Neutrophil (primary cell): ENCODE measurements around the gene CITED4.

Source experiments
- H3K27ac ChIP-seq: fragments of 200-600 bp; sonication (generic); 2 replicates; pipeline ENCODE4 v1.5.1; 2016; ENCODE audit warnings: mild to moderate bottlenecking, moderate library complexity
- H3K27me3 ChIP-seq: fragments of 200-600 bp; sonication (generic); 2 replicates; pipeline ENCODE4 v1.6.0; 2016; ENCODE audit warnings: mild to moderate bottlenecking
- H3K36me3 ChIP-seq: fragments of 200-600 bp; sonication (generic); 2 replicates; pipeline ENCODE4 v1.5.1; 2017
- H3K4me1 ChIP-seq, 2 experiments: fragments of 200-600 bp in 1 of 2; sonication (generic) in 1 of 2; 1 replicate in 1 of 2; 2 replicates in 1 of 2; pipeline versions ENCODE4 v1.5.1 to v1.6.1; 2013 to 2016; ENCODE audit warnings: low read depth in 1 of 2, low read length in 1 of 2, mild to moderate bottlenecking in 1 of 2, moderate library complexity in 1 of 2; ENCODE audit not compliant: control insufficient read depth in 1 of 2, insufficient read depth in 1 of 2
- H3K4me3 ChIP-seq, 2 experiments: fragments of 200-600 bp in 1 of 2; sonication (generic) in 1 of 2; 1 replicate in 1 of 2; 2 replicates in 1 of 2; pipeline ENCODE4 v1.5.1; 2013 to 2016; ENCODE audit warnings: low read depth in 1 of 2, low read length in 1 of 2, mild to moderate bottlenecking in 1 of 2, moderate library complexity in 1 of 2
- H3K9me3 ChIP-seq: fragments of 200-600 bp; sonication (generic); 2 replicates; pipeline ENCODE4 v1.5.1; 2016
- CTCF ChIP-seq: fragments of 200-600 bp; sonication (generic); IDR thresholded peaks from 2 replicates; pipeline ENCODE4 v1.5.1; 2016; ENCODE audit warnings: antibody characterized with exemption

CITED4 gene

GRCh38 chr1:40857737-40858136 lies 4.4 kb downstream of the CITED4 start:
- no peak for TF ChIP-seq CTCF
- Histone ChIP-seq H3K27ac (no peak overlapping the region), H3K4me3 (no peak overlapping the region), H3K9me3 (no peaks in the 10 kb centered on the region), H3K27me3 (no peaks in the 10 kb centered on the region), H3K36me3 (no peaks in the 10 kb centered on the region), H3K4me1 (peaks cover 25 to 32% of the 10 kb centered on the region in 2 experiments)

- Histone ChIP-seq H3K36me3 (no peaks in the 10 kb centered on the region), H3K9me3 (no peaks in the 10 kb centered on the region), H3K4me3 (no peak overlapping the region), H3K27me3 (no peaks in the 10 kb centered on the region), H3K27ac (no peak overlapping the region), H3K4me1 (peaks cover 21 to 29% of the 10 kb centered on the region in 2 experiments)
- TF ChIP-seq CTCF = no peak
Measured at GRCh38 chr1:40856656-40857302, 5.4 kb downstream of the CITED4 start.

GRCh38 chr1:40856116-40856515 lies 6.0 kb downstream of the CITED4 start:
- H3K27me3 ChIP-seq = no peaks in the 10 kb centered on the region
- no peak overlapping the region for H3K27ac ChIP-seq
- no peak for TF ChIP-seq CTCF
- H3K4me3 ChIP-seq = no peak overlapping the region
- H3K36me3 ChIP-seq = no peaks in the 10 kb centered on the region
- peaks cover 21 to 27% of the 10 kb centered on the region in 2 experiments for H3K4me1 ChIP-seq
- no peaks in the 10 kb centered on the region for H3K9me3 ChIP-seq

- TF ChIP-seq CTCF = no peak
- no peak overlapping the region for H3K4me3 ChIP-seq
- peaks cover 17 to 22% of the 10 kb centered on the region in 2 experiments for H3K4me1 ChIP-seq
- no peaks in the 10 kb centered on the region for H3K27me3 ChIP-seq
- H3K9me3 ChIP-seq = no peaks in the 10 kb centered on the region
- no peak overlapping the region for H3K27ac ChIP-seq
- H3K36me3 ChIP-seq = no peaks in the 10 kb centered on the region
Measured at GRCh38 chr1:40855513-40855912, 6.7 kb downstream of the CITED4 start.

GRCh38 chr1:40853885-40854170 lies 8.3 kb downstream of the CITED4 start:
- Histone ChIP-seq H3K27ac (no peak overlapping the region), H3K4me3 (no peak overlapping the region), H3K36me3 (no peaks in the 10 kb centered on the region), H3K4me1 (peaks cover 17 to 22% of the 10 kb centered on the region in 2 experiments), H3K9me3 (no peaks in the 10 kb centered on the region), H3K27me3 (no peaks in the 10 kb centered on the region)
- TF ChIP-seq CTCF = no peak
